Muscle of arm (tissue), 12 donors: Measurements from ENCODE around the gene GPR21. TPM values are rescaled to one million over a fixed set of nuclear protein-coding genes. Genes with fewer than 3 reads are reported as not detected.

ENCODE experiments used
- DNase-seq: peaks from one replicate; pipeline ENCODE4 v3.0.0-alpha.2; 2013
- polyA plus RNA-seq, 12 donors: library from polyadenylated mRNA; unstranded; fragments of 120-200 nt; gene quantifications; one replicate each; pipeline ENCODE4 v1.2.1, GENCODE V29; 2013; ENCODE audit not compliant: insufficient read length in 12 of 12

GPR21 gene
- polyA plus RNA-seq, 12 donors, result 0.14 to 0.77 (median 0.33) TPM; not detected in 5

- DNase-seq, result no peak
These were observed 30.4 kb downstream of the GPR21 start for GRCh38 chr9:123063896-123064295.

DNA sequence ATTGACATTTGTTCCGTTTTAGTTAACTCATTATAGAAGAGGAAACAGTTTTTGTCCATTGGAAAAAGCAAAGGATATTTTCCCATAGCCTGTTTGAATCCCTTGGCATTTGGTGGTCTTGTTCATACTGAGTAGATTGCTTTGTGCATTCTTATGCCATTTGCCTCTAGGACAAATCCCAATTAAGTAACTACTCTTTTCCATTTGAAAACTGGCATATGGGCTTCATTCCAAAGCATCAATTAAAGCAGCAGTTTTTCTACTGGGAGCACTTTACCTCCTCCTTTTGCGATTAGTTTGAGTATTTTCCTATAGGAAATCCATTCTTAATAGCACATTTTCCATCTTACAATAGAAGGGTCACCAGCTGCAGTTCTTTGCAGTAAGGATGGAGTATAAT is 31.2 kb downstream of the GPR21 start:
- DNase-seq, result no peak

- DNase-seq, result no peak
These were observed 31.7 kb downstream of the GPR21 start for GRCh38 chr9:123065196-123065595.

- DNase-seq, result no peak
These were observed 33.7 kb downstream of the GPR21 start for GRCh38 chr9:123067136-123067535.

DNA sequence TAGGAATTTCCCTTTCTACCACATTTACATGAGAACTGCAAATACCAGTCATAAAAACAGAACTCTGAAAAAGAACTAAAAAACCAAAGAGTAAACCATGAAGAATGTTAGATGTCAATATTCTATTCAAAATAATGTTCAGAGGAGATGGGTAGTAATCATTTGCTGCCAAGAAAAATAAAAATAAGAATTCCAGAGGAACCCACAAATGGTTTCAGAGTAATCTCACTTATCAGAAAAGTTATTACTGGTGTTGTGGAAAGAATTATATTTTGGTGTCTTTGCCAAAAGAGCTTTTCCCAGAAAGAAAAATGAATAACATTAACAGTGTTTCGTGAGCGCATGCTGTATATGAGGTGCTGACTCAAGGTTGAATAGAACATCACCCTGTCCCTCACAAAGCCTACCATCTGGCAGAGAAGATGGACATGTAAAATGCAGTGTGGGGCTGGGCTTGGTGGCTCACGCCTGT is 35.6 kb downstream of the GPR21 start:
- peak; percentile 11 for DNase-seq

DNA sequence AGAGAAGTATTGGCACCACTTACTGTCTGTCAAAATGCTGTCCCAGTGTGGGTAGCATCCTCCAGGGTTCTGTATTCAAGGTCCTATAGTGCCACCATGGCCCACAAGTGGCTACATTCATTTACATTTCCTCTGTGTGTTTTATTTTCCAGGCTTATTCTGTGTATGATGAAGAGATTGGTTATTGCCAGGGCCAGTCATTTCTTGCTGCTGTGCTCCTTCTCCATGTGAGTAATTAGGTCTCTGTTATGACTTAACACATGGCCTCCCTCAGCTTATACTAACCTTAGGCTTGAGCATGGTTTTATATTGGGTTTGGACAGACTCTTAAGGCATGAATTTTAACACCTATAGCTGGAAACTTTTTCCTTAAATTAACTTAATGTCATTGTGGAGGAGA is 36.7 kb downstream of the GPR21 start:
- no peak for DNase-seq

DNA sequence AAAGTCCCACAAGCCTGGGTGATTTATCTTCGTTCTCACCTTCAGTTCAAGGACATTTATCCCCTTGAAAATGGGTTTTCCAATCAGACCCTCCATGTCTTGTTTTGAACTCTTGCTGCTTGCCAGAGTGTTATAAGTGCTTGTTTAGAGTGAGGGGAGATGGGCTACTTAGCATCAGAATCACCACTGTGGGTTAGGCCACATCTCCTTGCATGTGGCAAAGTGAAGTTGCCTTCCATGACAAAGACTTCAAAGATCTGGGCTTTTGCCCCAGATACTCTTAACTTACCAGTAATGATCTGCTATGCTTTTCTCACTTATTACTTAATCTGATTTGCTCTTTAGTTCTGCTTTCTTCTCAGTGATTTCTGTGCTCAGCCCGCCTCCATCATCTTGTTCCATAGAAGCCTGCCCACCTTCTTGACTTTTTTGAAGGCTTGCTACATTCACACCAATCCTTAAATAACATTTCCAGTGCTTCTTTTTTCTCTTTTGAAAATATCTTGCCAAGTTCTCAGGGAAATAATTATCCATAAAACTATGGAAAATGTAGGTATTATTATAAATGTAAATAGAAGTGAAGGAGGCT is 39.0 kb downstream of the GPR21 start:
- no peak for DNase-seq

DNA sequence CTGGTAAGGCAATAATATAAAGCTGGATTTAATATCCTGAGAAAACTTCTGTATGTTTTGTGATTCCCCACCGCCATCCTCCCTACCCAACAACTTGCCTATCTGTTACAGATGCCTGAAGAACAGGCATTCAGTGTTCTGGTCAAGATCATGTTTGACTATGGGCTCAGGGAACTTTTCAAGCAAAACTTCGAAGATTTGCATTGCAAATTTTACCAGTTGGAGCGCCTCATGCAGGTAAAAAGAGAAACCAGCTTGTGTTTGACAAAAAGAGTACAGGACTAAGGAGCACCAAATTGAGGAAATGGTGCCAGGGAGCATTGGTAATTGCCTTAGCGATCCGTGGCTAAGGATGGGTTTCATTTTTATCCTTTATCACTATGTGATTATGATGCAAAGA is 40.0 kb downstream of the GPR21 start:
- DNase-seq, result no peak

GRCh38 chr9:123073991-123074422 is 40.5 kb downstream of the GPR21 start:
- DNase-seq, result peak; percentile 35

- peak; percentile 9 for DNase-seq
These were observed 41.2 kb downstream of the GPR21 start for GRCh38 chr9:123074628-123075027.

- DNase-seq, result no peak
These were observed 47.0 kb downstream of the GPR21 start for GRCh38 chr9:123080444-123080843.

DNA sequence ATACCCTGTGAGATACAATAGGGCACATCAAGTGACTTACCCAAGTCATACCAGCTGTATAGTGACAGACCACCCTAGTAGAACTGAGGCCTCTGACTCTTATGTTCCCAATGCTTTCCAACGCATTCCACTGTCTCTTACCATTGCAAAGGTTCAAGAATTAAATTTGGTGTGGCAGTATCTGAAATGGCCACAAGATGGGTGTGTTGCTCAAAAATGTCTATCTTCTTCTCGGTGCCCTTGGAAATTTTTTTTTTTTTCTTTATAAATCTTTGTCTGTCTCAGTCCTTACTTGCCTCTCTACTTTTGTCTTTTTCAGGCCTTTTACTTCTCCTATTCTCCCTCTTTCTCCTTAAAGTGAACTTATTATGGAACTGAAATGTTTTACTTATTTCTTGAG is 48.4 kb downstream of the GPR21 start:
- peak; percentile 30 for DNase-seq

DNA sequence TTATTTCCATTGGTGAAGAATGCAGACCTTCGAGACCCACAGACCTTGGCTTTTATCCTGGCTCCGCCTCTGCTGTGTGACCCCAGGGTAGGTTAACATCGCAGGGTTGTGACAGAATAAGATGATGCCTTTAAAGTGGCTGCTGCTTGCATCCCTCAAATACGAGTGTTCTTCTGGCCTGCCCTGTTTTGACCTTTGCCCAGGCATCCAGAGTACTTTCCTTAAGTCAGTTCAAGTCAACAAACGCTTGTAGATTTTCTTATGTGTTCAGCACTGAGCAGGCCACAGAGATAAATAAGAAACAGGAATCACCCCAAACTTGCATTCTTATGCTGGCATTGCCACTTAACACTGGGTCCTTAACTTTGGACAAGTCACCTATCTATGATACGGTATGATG is 50.2 kb downstream of the GPR21 start:
- no peak for DNase-seq

GRCh38 chr9:123084256-123084655 is 50.8 kb downstream of the GPR21 start:
- no peak for DNase-seq

Other genes with a start within 250 kb of the GPR21 start
- not detected for gene OR5C1, start 244.7 kb upstream of the GPR21 start, polyA plus RNA-seq
- gene OR1K1, start 233.5 kb upstream of the GPR21 start, polyA plus RNA-seq, result not detected
- 10 to 100 TPM in 11 of 12 donors, not detected in 1; 16.1 to 29.0 (median 21.0) TPM for gene PDCL, start 205.1 kb upstream of the GPR21 start, polyA plus RNA-seq
- 10 to 100 TPM in 11 of 12 donors, not detected in 1; 30.4 to 42.4 (median 32.0) TPM for gene RC3H2, start 128.3 kb upstream of the GPR21 start, polyA plus RNA-seq
- gene ZBTB6, start 120.3 kb upstream of the GPR21 start, polyA plus RNA-seq, result 10 to 100 TPM in 9 of 12 donors, 1 to 10 TPM in 2, not detected in 1; 9.0 to 13.7 (median 12.0) TPM
- gene ZBTB26, start 102.2 kb upstream of the GPR21 start, polyA plus RNA-seq, result 10 to 100 TPM in 7 of 12 donors, 1 to 10 TPM in 4, not detected in 1; 8.8 to 11.3 (median 10.6) TPM
- 10 to 100 TPM in 11 of 12 donors, not detected in 1; 20.9 to 63.0 (median 39.2) TPM for gene RABGAP1, start 92.6 kb upstream of the GPR21 start, polyA plus RNA-seq
- gene STRBP, start 234.9 kb downstream of the GPR21 start, polyA plus RNA-seq, result 10 to 100 TPM in 6 of 12 donors, 1 to 10 TPM in 5, not detected in 1; 8.1 to 19.6 (median 10.4) TPM